B cell (primary cell): Measurements from ENCODE around the gene LCOR. TPM values are rescaled to one million over a fixed set of nuclear protein-coding genes. Genes with fewer than 3 reads are reported as not detected.

Experiments used
- ATAC-seq: fragments of 200-7000 bp; cut with Tn5 transposase; one replicate; pipeline ENCODE4 v1.10.0; 2021; ENCODE audit warnings: low read depth, mild to moderate bottlenecking, moderate number of reproducible peaks, moderate library complexity
- CTCF ChIA-PET: fragments of 350-600 bp; sonication (Branson Sonifier 250); formaldehyde crosslinking; loops from one replicate; lab custom pipeline; 2021; ENCODE audit warnings: antibody characterized with exemption, inconsistent platforms; lab: Charles Lee
- POLR2A ChIA-PET: fragments of 350-600 bp; sonication (Branson Sonifier 250); formaldehyde crosslinking; loops from one replicate; lab custom pipeline; 2021; ENCODE audit warnings: antibody characterized with exemption; lab: Charles Lee
- DNase-seq: peaks from one replicate; pipeline ENCODE4 v3.0.0; 2013
- H2AFZ ChIP-seq: 2 replicates; pipeline ENCODE4 v1.6.1; 2012; ENCODE audit warnings: mild to moderate bottlenecking, low read depth, low read length; ENCODE audit not compliant: insufficient read depth, poor library complexity, severe bottlenecking
- H3K27ac ChIP-seq, 2 donors: 1 replicate in 1 of 2; 2 replicates in 1 of 2; pipeline ENCODE4 v1.5.1; 2012 to 2013; ENCODE audit warnings: low read length in 2 of 2, mild to moderate bottlenecking in 2 of 2, moderate library complexity in 1 of 2
- H3K27me3 ChIP-seq, 4 experiments: fragments of 200-600 bp in 1 of 4; sonication (generic) in 1 of 4; replicated peaks in 1 of 4; 1 replicate in 2 of 4; 2 replicates in 2 of 4; pipeline versions ENCODE4 v1.6.1 to v1.7.0; 2013 to 2016; ENCODE audit warnings: low read length in 3 of 4, mild to moderate bottlenecking in 2 of 4, mixed read lengths in 1 of 4, moderate library complexity in 1 of 4; ENCODE audit not compliant: insufficient read depth in 4 of 4, control insufficient read depth in 3 of 4; ENCODE audit errors: control extremely low read depth in 1 of 4
- H3K36me3 ChIP-seq, 2 experiments: replicated peaks in 1 of 2; 1 replicate in 1 of 2; 2 replicates in 1 of 2; pipeline versions ENCODE4 v1.6.1 to v1.7.1; 2013; ENCODE audit warnings: low read length in 1 of 2; ENCODE audit not compliant: insufficient read depth in 2 of 2, control insufficient read depth in 1 of 2; ENCODE audit errors: control extremely low read depth in 1 of 2, extremely low read depth in 1 of 2
- H3K4me1 ChIP-seq, 2 donors: fragments of 200-600 bp in 1 of 2; sonication (generic) in 1 of 2; 1 replicate in 1 of 2; 2 replicates in 1 of 2; pipeline versions ENCODE4 v1.5.1 to v1.6.1; 2013 to 2017; ENCODE audit warnings: low read length in 2 of 2; ENCODE audit not compliant: control insufficient read depth in 2 of 2, insufficient read depth in 2 of 2
- H3K4me2 ChIP-seq: replicated peaks from 2 replicates; pipeline ENCODE3; 2012; ENCODE audit warnings: mild to moderate bottlenecking, low read depth, low read length; ENCODE audit not compliant: poor library complexity, severe bottlenecking
- H3K4me3 ChIP-seq, 5 experiments: fragments of 200-600 bp in 1 of 5; sonication (generic) in 1 of 5; 1 replicate in 3 of 5; 2 replicates in 2 of 5; pipeline versions ENCODE4 v1.5.1 to v1.7.0; 2011 to 2016; ENCODE audit warnings: low read length in 4 of 5, mild to moderate bottlenecking in 4 of 5, low read depth in 2 of 5, control low read depth in 1 of 5, moderate library complexity in 1 of 5; ENCODE audit not compliant: insufficient read depth in 1 of 5; ENCODE audit errors: control extremely low read depth in 1 of 5, extremely low read depth in 1 of 5
- H3K79me2 ChIP-seq: fragments of 200-600 bp; sonication (generic); one replicate; pipeline ENCODE4 v1.6.0; 2016; ENCODE audit warnings: low read length; ENCODE audit not compliant: control insufficient read depth, insufficient read depth
- H3K9ac ChIP-seq: fragments of 200-600 bp; sonication (generic); 2 replicates; pipeline ENCODE4 v1.6.1; 2017; ENCODE audit warnings: mild to moderate bottlenecking, low read length, moderate library complexity
- H3K9me3 ChIP-seq, 3 donors: one replicate each; pipeline versions ENCODE4 v1.6.1 to v1.7.1; 2013; ENCODE audit warnings: low read length in 2 of 3; ENCODE audit not compliant: control insufficient read depth in 2 of 3, insufficient read depth in 1 of 3; ENCODE audit errors: control extremely low read depth in 1 of 3
- H4K20me1 ChIP-seq: 2 replicates; pipeline ENCODE4 v1.6.0; 2012; ENCODE audit warnings: mild to moderate bottlenecking, low read length; ENCODE audit not compliant: insufficient read depth, control insufficient read depth, poor library complexity, severe bottlenecking
- H3K27ac Mint-ChIP-seq: one replicate; pipeline ENCODE4 v1.8.0; 2021; ENCODE audit warnings: mixed read lengths
- H3K27me3 Mint-ChIP-seq: one replicate; pipeline ENCODE4 v1.8.0; 2021; ENCODE audit warnings: mixed read lengths
- H3K4me1 Mint-ChIP-seq: one replicate; pipeline ENCODE4 v1.8.0; 2021; ENCODE audit warnings: mixed read lengths
- H3K4me3 Mint-ChIP-seq: one replicate; pipeline ENCODE4 v1.8.0; 2021; ENCODE audit warnings: mixed read lengths
- H3K9me3 Mint-ChIP-seq: one replicate; pipeline ENCODE4 v1.8.0; 2022; ENCODE audit warnings: mixed read lengths; ENCODE audit not compliant: insufficient read depth
- EZH2 ChIP-seq: IDR thresholded peaks from 2 replicates; pipeline ENCODE4 v1.6.1; 2012; ENCODE audit warnings: borderline replicate concordance, low read depth, mild to moderate bottlenecking, moderate library complexity, low read length; ENCODE audit not compliant: insufficient read depth, poor library complexity, severe bottlenecking
- WGBS: methylation state at CpG from one replicate; pipeline ENCODE4 v1.1.5; 2013; ENCODE audit warnings: missing lambda C conversion rate; ENCODE audit not compliant: insufficient coverage; 5-methylcytosine and 5-hydroxymethylcytosine counted together
- intact Hi-C: fragments of 100-400 bp; cut with micrococcal nuclease; formaldehyde crosslinking; loops from one replicate; pipeline ENCODE4 v1.10.0; 2022
- polyA plus RNA-seq: library from polyadenylated mRNA; depleted of rRNA; stranded (reverse); fragments of >200 nt; gene quantifications from 2 replicates; pipeline ENCODE4 v1.2.3, GENCODE V29; 2012
- total RNA-seq, 2 donors: library from RNA; stranded (reverse); fragments of 120-200 nt in 1 of 2; gene quantifications; 1 replicate in 1 of 2; 2 replicates in 1 of 2; pipeline versions ENCODE4 v1.2.3 to v1.2.4, GENCODE V29; 2013 to 2022
- TF ChIP-seq, protein P1 (sequence below): fragments of 200-600 bp; IDR thresholded peaks from one replicate; pipeline ENCODE4 v1.8.0; 2022; ENCODE audit warnings: antibody characterized with exemption, mild to moderate bottlenecking

LCOR gene
- total and polyA plus RNA-seq, 2 donors (not counting 1 experiment from before 2014, with no cell fraction given): 5.1 to 70.0 TPM

DNA sequence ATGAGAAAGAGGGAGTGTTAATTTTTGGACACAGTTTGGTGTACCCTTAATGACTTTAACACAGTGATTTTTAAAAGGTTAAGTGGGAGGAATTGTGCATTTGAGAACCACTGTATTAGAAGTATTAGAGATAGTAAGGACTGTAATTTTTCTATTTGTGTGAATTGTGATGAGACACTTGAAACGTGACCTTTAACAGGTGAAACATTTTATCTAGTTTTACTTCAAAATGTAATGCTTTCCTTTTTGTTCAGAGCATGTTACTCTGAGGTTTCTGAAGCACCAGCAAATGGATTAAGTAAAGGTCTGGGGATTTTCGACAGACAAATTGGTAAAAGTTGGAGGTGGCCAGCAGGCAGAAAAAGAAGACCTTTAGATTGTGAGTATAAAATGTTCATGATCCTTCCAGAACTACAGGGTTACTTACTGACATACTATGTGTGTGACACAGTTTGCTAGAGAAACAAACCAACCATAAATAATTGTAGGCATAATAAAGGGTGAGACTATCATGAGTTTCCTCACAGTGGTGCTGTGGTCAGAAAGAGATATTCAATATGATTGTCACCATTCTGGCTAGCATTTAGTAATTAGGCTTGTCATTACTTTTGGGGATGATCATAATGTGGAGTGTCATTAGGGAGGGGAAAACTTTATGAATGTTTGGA, 26.1 kb downstream of the LCOR start:
- peak overlapping the region in 1 of 2 donors; percentile 7 for H3K27ac ChIP-seq
- H3K9me3 Mint-ChIP-seq: no peaks in the 10 kb centered on the region

GRCh38 chr10:96858706-96859050, 26.6 kb downstream of the LCOR start:
- no peaks in the 10 kb centered on the region for H3K27me3 ChIP-seq
- 93% methylated on average over 2 of the region's 2 CpGs for WGBS
- H3K4me1 ChIP-seq: peaks cover 37 to 47% of the 10 kb centered on the region in 2 donors
- H2AFZ ChIP-seq: no peak overlapping the region
- POLR2A ChIA-PET: no interaction called here
- Mint-ChIP-seq H3K9me3 (no peaks in the 10 kb centered on the region), H3K4me1 (peaks cover 72% of the 10 kb centered on the region), H3K27me3 (no peaks in the 10 kb centered on the region), H3K27ac (no peak overlapping the region), H3K4me3 (no peak overlapping the region)
- no peak overlapping the region for H3K4me3 ChIP-seq
- peaks cover 88% of the 10 kb centered on the region for H4K20me1 ChIP-seq
- no peaks in the 10 kb centered on the region for H3K9me3 ChIP-seq
- ATAC-seq: no peak
- peak overlapping the region in 1 of 2 donors; percentile 7 for H3K27ac ChIP-seq
- intact Hi-C loops: no loop called here
- TF ChIP-seq EZH2: no peak
- TF ChIP-seq, protein P1, sequence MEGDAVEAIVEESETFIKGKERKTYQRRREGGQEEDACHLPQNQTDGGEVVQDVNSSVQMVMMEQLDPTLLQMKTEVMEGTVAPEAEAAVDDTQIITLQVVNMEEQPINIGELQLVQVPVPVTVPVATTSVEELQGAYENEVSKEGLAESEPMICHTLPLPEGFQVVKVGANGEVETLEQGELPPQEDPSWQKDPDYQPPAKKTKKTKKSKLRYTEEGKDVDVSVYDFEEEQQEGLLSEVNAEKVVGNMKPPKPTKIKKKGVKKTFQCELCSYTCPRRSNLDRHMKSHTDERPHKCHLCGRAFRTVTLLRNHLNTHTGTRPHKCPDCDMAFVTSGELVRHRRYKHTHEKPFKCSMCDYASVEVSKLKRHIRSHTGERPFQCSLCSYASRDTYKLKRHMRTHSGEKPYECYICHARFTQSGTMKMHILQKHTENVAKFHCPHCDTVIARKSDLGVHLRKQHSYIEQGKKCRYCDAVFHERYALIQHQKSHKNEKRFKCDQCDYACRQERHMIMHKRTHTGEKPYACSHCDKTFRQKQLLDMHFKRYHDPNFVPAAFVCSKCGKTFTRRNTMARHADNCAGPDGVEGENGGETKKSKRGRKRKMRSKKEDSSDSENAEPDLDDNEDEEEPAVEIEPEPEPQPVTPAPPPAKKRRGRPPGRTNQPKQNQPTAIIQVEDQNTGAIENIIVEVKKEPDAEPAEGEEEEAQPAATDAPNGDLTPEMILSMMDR: no peak
- CTCF ChIA-PET: no interaction called here
- H3K4me2 ChIP-seq: no peak overlapping the region
- no peak for DNase-seq
- H3K36me3 ChIP-seq: peaks cover 0 to 23% of the 10 kb centered on the region in 2 experiments
- H3K9ac ChIP-seq: no peak overlapping the region
- H3K79me2 ChIP-seq: peaks cover 100% of the 10 kb centered on the region

More for the DNA sequence above, 26.1 kb downstream of the LCOR start:
- H3K4me3 ChIP-seq: no peak overlapping the region
- no peak for TF ChIP-seq EZH2
- TF ChIP-seq, protein P1: no peak
- no peak for DNase-seq
- Mint-ChIP-seq H3K27ac (no peak overlapping the region), H3K4me3 (peak overlapping the region; percentile 1), H3K27me3 (no peaks in the 10 kb centered on the region), H3K4me1 (peaks cover 72% of the 10 kb centered on the region)
- H4K20me1 ChIP-seq: peaks cover 87% of the 10 kb centered on the region
- H3K9me3 ChIP-seq: no peaks in the 10 kb centered on the region
- intact Hi-C loops: no loop called here
- no CpG with 5 or more reads among the region's 2 CpGs for WGBS
- H3K4me2 ChIP-seq: no peak overlapping the region
- H3K79me2 ChIP-seq: peaks cover 100% of the 10 kb centered on the region
- no peaks in the 10 kb centered on the region for H3K27me3 ChIP-seq
- CTCF ChIA-PET: no interaction called here
- peaks cover 37 to 45% of the 10 kb centered on the region in 2 donors for H3K4me1 ChIP-seq
- H2AFZ ChIP-seq: no peak overlapping the region
- ATAC-seq: no peak
- no peak overlapping the region for H3K9ac ChIP-seq
- POLR2A ChIA-PET: no interaction called here
- H3K36me3 ChIP-seq: peaks cover 0 to 23% of the 10 kb centered on the region in 2 experiments
